Kidney epithelial cell (primary cell): ENCODE measurements around the gene DNAJC5G. TPM values are rescaled to one million over a fixed set of nuclear protein-coding genes. Genes with fewer than 3 reads are reported as not detected.

ENCODE experiments used
- DNase-seq: peaks from one replicate; pipeline ENCODE4 v3.0.0-alpha.2; 2010; ENCODE audit warnings: low read depth
- H3K27me3 ChIP-seq: 2 replicates; pipeline ENCODE4 v1.6.0; 2011; ENCODE audit warnings: low read length; ENCODE audit not compliant: control insufficient read depth, insufficient read depth
- H3K36me3 ChIP-seq: 2 replicates; pipeline ENCODE4 v1.5.1; 2011; ENCODE audit warnings: low read length; ENCODE audit not compliant: control insufficient read depth, insufficient read depth
- H3K4me3 ChIP-seq: 2 replicates; pipeline ENCODE4 v1.5.1; 2011; ENCODE audit warnings: low read depth, mild to moderate bottlenecking, control low read depth, low read length
- CTCF ChIP-seq: IDR thresholded peaks from 2 replicates; pipeline ENCODE4 v1.5.1; 2011; ENCODE audit warnings: mild to moderate bottlenecking, moderate library complexity, low read length, control low read depth, inconsistent platforms; ENCODE audit not compliant: insufficient read depth, poor library complexity, severe bottlenecking
- total RNA-seq: library from RNA; depleted of rRNA; stranded (reverse); fragments of >200 nt; gene quantifications from 2 replicates; pipeline ENCODE4 v1.2.3, GENCODE V29; 2015

DNAJC5G gene
- total RNA-seq, 1 donor from 2014 or later = not detected

- Histone ChIP-seq H3K4me3 (peak overlapping the region; percentile 90), H3K36me3 (peaks cover 1% of the 10 kb centered on the region), H3K27me3 (no peaks in the 10 kb centered on the region)
- no peak for DNase-seq
- TF ChIP-seq CTCF = no peak
These were observed 47.1 kb downstream of the DNAJC5G start for GRCh38 chr2:27322301-27322765.

GRCh38 chr2:27322766-27323595 is 47.7 kb downstream of the DNAJC5G start, which contains the start of gene MPV17:
MPV17 (minus strand) TSS chr2:27323097; CDS start chr2:27322517, 580 bp downstream.
- H3K27me3 ChIP-seq = no peaks in the 10 kb centered on the region
- peak; percentile 80 for DNase-seq
- H3K4me3 ChIP-seq = peak within 1 kb of the TSS; percentile 90
- peaks cover 1% of the 10 kb centered on the region for H3K36me3 ChIP-seq
- TF ChIP-seq CTCF = no peak

- H3K27me3 ChIP-seq = no peaks in the 10 kb centered on the region
- peaks cover 1% of the 10 kb centered on the region for H3K36me3 ChIP-seq
- no peak for DNase-seq
- TF ChIP-seq CTCF = no peak
- peak overlapping the region; percentile 90 for H3K4me3 ChIP-seq
These were observed 48.5 kb downstream of the DNAJC5G start for GRCh38 chr2:27323596-27324285.

GRCh38 chr2:27324720-27325119 is 49.5 kb downstream of the DNAJC5G start:
- H3K27me3 ChIP-seq = no peaks in the 10 kb centered on the region

More at GRCh38 chr2:27324720-27325119, 49.5 kb downstream of the DNAJC5G start:
- Histone ChIP-seq H3K4me3 (no peak overlapping the region), H3K36me3 (peaks cover 3% of the 10 kb centered on the region)
- no peak for DNase-seq
- TF ChIP-seq CTCF = no peak

Other genes with a start within 250 kb of the DNAJC5G start
- gene TMEM214, start 242.5 kb upstream of the DNAJC5G start, total RNA-seq = 27.0 and 36.1 TPM in 2 replicates
- 28.6 and 32.0 TPM in 2 replicates for gene AGBL5, start 223.8 kb upstream of the DNAJC5G start, total RNA-seq
- gene OST4, start 203.8 kb upstream of the DNAJC5G start, total RNA-seq = 237 and 272 TPM in 2 replicates
- gene EMILIN1, start 196.8 kb upstream of the DNAJC5G start, total RNA-seq = 7.4 and 9.5 TPM in 2 replicates
- 3.1 and 3.8 TPM in 2 replicates for gene KHK, start 188.7 kb upstream of the DNAJC5G start, total RNA-seq
- gene CGREF1, start 156.3 kb upstream of the DNAJC5G start, total RNA-seq = 1.8 and 2.5 TPM in 2 replicates
- not detected in 2 replicates for gene ABHD1, start 151.6 kb upstream of the DNAJC5G start, total RNA-seq
- gene PREB, start 140.8 kb upstream of the DNAJC5G start, total RNA-seq = 66.0 and 71.1 TPM in 2 replicates
- not detected in 2 replicates for gene PRR30, start 136.0 kb upstream of the DNAJC5G start, total RNA-seq
- not detected in 2 replicates for gene TCF23, start 126.4 kb upstream of the DNAJC5G start, total RNA-seq
- gene ATRAID, start 63.4 kb upstream of the DNAJC5G start, total RNA-seq = 146 and 161 TPM in 2 replicates
- 52.1 and 67.7 TPM in 2 replicates for gene SLC5A6, start 63.2 kb upstream of the DNAJC5G start, total RNA-seq
- 60.0 and 63.5 TPM in 2 replicates for gene CAD, start 58.1 kb upstream of the DNAJC5G start, total RNA-seq
- 0.08 and 0.27 TPM in 2 replicates for gene SLC30A3, start 12.4 kb upstream of the DNAJC5G start, total RNA-seq
- gene TRIM54, start 7.0 kb downstream of the DNAJC5G start, total RNA-seq = 0.27 and 0.33 TPM in 2 replicates
- 1.6 and 1.7 TPM in 2 replicates for gene UCN, start 33.0 kb downstream of the DNAJC5G start, total RNA-seq
- gene MPV17, start 47.7 kb downstream of the DNAJC5G start, total RNA-seq = 90.7 and 105 TPM in 2 replicates
- 53.1 and 54.9 TPM in 2 replicates for gene GTF3C2, start 81.3 kb downstream of the DNAJC5G start, total RNA-seq
- 39.8 and 46.7 TPM in 2 replicates for gene EIF2B4, start 94.9 kb downstream of the DNAJC5G start, total RNA-seq
- gene SNX17, start 95.2 kb downstream of the DNAJC5G start, total RNA-seq = 92.1 and 120 TPM in 2 replicates
- gene ZNF513, start 105.3 kb downstream of the DNAJC5G start, total RNA-seq = 10.3 and 11.5 TPM in 2 replicates
- gene PPM1G, start 134.2 kb downstream of the DNAJC5G start, total RNA-seq = 110 and 121 TPM in 2 replicates
- gene NRBP1, start 153.2 kb downstream of the DNAJC5G start, total RNA-seq = 105 TPM in 2 replicates
- gene KRTCAP3, start 166.9 kb downstream of the DNAJC5G start, total RNA-seq = 8.1 and 10.0 TPM in 2 replicates
- gene IFT172, start 214.3 kb downstream of the DNAJC5G start, total RNA-seq = 11.2 and 21.6 TPM in 2 replicates
- 28.2 and 30.0 TPM in 2 replicates for gene FNDC4, start 219.8 kb downstream of the DNAJC5G start, total RNA-seq
- 0.27 and 0.88 TPM in 2 replicates for gene GCKR, start 221.4 kb downstream of the DNAJC5G start, total RNA-seq